ENCODE measurements around the gene ARID1B. TPM values are rescaled to one million over a fixed set of nuclear protein-coding genes. Genes with fewer than 3 reads are reported as not detected.

ARID1B gene
- total RNA-seq, 2 donors from 2014 or later: 74.0 to 110 TPM

- H3K4me3 Mint-ChIP-seq: no peak overlapping the region
- peak overlapping the region; percentile 70 for H3K27ac Mint-ChIP-seq
- no peaks in the 10 kb centered on the region for H3K27me3 Mint-ChIP-seq (ENCODE audit: insufficient read depth)
- Histone ChIP-seq H3K36me3 (ENCODE audit: control insufficient read depth, insufficient read depth, low read length) (peaks cover 16% of the 10 kb centered on the region), H3K27me3 (ENCODE audit: control insufficient read depth, insufficient read depth, low read length, poor library complexity, severe bottlenecking) (no peaks in the 10 kb centered on the region), H3K4me3 (ENCODE audit: low read length) (no peak overlapping the region), H3K27ac (ENCODE audit: low read depth, low read length) (no peak overlapping the region), H3K9ac (ENCODE audit: extremely low read depth, low read length, poor library complexity, severe bottlenecking) (no peak overlapping the region), H3K4me1 (ENCODE audit: control insufficient read depth, insufficient read depth, low read length) (peaks cover 23% of the 10 kb centered on the region), H3K9me3 (ENCODE audit: control insufficient read depth, low read length) (no peaks in the 10 kb centered on the region)
- H3K36me3 Mint-ChIP-seq (ENCODE audit: low read depth): peaks cover 13% of the 10 kb centered on the region
- no peak for TF ChIP-seq CTCF (conservative IDR thresholded peaks at IDR 0.05)
- peaks cover 46% of the 10 kb centered on the region for H3K4me1 Mint-ChIP-seq
- no peak for DNase-seq
- H3K9me3 Mint-ChIP-seq: no peaks in the 10 kb centered on the region
- WGBS, 2 experiments (ENCODE audit: insufficient coverage in 1 of 2, insufficient read length in 1 of 2): 91% methylated on average over 4 to 6 of the region's 6 CpGs
Measured at GRCh38 chr6:157096105-157096504, 318.9 kb downstream of the ARID1B start.

- H3K27ac Mint-ChIP-seq: peak overlapping the region; percentile 70
- H3K9me3 ChIP-seq (ENCODE audit: control insufficient read depth, low read length): no peaks in the 10 kb centered on the region
- WGBS, 2 experiments (ENCODE audit: insufficient coverage in 1 of 2, insufficient read length in 1 of 2): 90 to 100% methylated on average over 2 to 7 of the region's 7 CpGs
- no peak for TF ChIP-seq CTCF (conservative IDR thresholded peaks at IDR 0.05)
- H3K4me1 Mint-ChIP-seq: peaks cover 44% of the 10 kb centered on the region
- H3K4me1 ChIP-seq (ENCODE audit: control insufficient read depth, insufficient read depth, low read length): peaks cover 23% of the 10 kb centered on the region
- H3K4me3 Mint-ChIP-seq: no peak overlapping the region
- no peak for DNase-seq
- H3K27ac ChIP-seq (ENCODE audit: low read depth, low read length): no peak overlapping the region
- peaks cover 20% of the 10 kb centered on the region for H3K36me3 ChIP-seq (ENCODE audit: control insufficient read depth, insufficient read depth, low read length)
- H3K27me3 ChIP-seq (ENCODE audit: control insufficient read depth, insufficient read depth, low read length, poor library complexity, severe bottlenecking): no peaks in the 10 kb centered on the region
- no peaks in the 10 kb centered on the region for H3K9me3 Mint-ChIP-seq
- H3K9ac ChIP-seq (ENCODE audit: extremely low read depth, low read length, poor library complexity, severe bottlenecking): no peak overlapping the region
- no peaks in the 10 kb centered on the region for H3K27me3 Mint-ChIP-seq (ENCODE audit: insufficient read depth)
- peak overlapping the region; percentile 18 for H3K4me3 ChIP-seq (ENCODE audit: low read length)
- peaks cover 13% of the 10 kb centered on the region for H3K36me3 Mint-ChIP-seq (ENCODE audit: low read depth)
Measured at GRCh38 chr6:157096522-157096921, 319.3 kb downstream of the ARID1B start.

- Mint-ChIP-seq H3K27me3 (ENCODE audit: insufficient read depth) (no peaks in the 10 kb centered on the region), H3K9me3 (no peaks in the 10 kb centered on the region), H3K27ac (no peak overlapping the region), H3K4me3 (no peak overlapping the region), H3K36me3 (ENCODE audit: low read depth) (peaks cover 13% of the 10 kb centered on the region), H3K4me1 (peaks cover 43% of the 10 kb centered on the region)
- DNase-seq: no peak
- H3K4me3 ChIP-seq (ENCODE audit: low read length): peak overlapping the region; percentile 18
- no peaks in the 10 kb centered on the region for H3K9me3 ChIP-seq (ENCODE audit: control insufficient read depth, low read length)
- H3K9ac ChIP-seq (ENCODE audit: extremely low read depth, low read length, poor library complexity, severe bottlenecking): no peak overlapping the region
- peak overlapping the region; percentile 13 for H3K27ac ChIP-seq (ENCODE audit: low read depth, low read length)
- no peaks in the 10 kb centered on the region for H3K27me3 ChIP-seq (ENCODE audit: control insufficient read depth, insufficient read depth, low read length, poor library complexity, severe bottlenecking)
- peaks cover 23% of the 10 kb centered on the region for H3K4me1 ChIP-seq (ENCODE audit: control insufficient read depth, insufficient read depth, low read length)
- no peak for TF ChIP-seq CTCF (conservative IDR thresholded peaks at IDR 0.05)
- 89 to 90% methylated on average over 16 of the region's 16 CpGs for WGBS, 2 experiments (ENCODE audit: insufficient coverage in 1 of 2, insufficient read length in 1 of 2)
- H3K36me3 ChIP-seq (ENCODE audit: control insufficient read depth, insufficient read depth, low read length): peaks cover 21% of the 10 kb centered on the region
Measured at GRCh38 chr6:157097255-157097955, 320.2 kb downstream of the ARID1B start.

Measured in endodermal cell (in vitro differentiated cells).